ENCODE data around the gene MCF2L2. TPM values are rescaled to one million over a fixed set of nuclear protein-coding genes. Genes with fewer than 3 reads are reported as not detected.
A peak's percentile ranks its signal among the peaks of the same experiment; 100 is the strongest.

The MCF2L2 gene
- total RNA-seq, 1 donor from 2014 or later = 2.7 TPM

DNA sequence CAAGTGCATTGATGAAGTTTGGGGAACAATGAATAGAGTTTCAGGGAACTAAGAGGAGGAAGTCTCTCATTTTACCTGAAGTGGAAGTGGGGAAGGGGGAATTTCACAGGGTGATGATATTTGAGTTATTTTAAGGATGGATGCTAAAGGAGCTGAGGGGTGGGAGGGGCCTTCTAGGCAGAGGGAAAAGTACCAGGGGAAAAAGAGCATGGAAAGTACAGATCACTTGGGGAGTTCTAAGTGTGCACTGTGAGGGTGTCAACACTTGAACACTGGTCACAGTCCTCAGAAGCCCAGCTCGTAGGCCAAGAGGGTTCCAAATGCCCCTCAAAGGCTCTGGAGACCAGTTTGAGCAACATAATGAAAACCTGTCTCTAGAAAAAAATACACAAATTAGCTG lies 284.1 kb downstream of the MCF2L2 start:
- Mint-ChIP-seq H3K9me3 (no peaks in the 10 kb centered on the region), H3K4me1 (ENCODE audit: unreplicated experiment) (peaks cover 12% of the 10 kb centered on the region), H3K36me3 (no peaks in the 10 kb centered on the region), H3K4me3 (no peak overlapping the region), H3K27me3 (no peaks in the 10 kb centered on the region), H3K27ac (no peak overlapping the region)
- TF ChIP-seq, protein P1, sequence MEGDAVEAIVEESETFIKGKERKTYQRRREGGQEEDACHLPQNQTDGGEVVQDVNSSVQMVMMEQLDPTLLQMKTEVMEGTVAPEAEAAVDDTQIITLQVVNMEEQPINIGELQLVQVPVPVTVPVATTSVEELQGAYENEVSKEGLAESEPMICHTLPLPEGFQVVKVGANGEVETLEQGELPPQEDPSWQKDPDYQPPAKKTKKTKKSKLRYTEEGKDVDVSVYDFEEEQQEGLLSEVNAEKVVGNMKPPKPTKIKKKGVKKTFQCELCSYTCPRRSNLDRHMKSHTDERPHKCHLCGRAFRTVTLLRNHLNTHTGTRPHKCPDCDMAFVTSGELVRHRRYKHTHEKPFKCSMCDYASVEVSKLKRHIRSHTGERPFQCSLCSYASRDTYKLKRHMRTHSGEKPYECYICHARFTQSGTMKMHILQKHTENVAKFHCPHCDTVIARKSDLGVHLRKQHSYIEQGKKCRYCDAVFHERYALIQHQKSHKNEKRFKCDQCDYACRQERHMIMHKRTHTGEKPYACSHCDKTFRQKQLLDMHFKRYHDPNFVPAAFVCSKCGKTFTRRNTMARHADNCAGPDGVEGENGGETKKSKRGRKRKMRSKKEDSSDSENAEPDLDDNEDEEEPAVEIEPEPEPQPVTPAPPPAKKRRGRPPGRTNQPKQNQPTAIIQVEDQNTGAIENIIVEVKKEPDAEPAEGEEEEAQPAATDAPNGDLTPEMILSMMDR (conservative IDR thresholded peaks at IDR 0.05) = no peak
- DNase-seq (ENCODE audit: extremely low spot score, unreplicated experiment) = no peak

DNA sequence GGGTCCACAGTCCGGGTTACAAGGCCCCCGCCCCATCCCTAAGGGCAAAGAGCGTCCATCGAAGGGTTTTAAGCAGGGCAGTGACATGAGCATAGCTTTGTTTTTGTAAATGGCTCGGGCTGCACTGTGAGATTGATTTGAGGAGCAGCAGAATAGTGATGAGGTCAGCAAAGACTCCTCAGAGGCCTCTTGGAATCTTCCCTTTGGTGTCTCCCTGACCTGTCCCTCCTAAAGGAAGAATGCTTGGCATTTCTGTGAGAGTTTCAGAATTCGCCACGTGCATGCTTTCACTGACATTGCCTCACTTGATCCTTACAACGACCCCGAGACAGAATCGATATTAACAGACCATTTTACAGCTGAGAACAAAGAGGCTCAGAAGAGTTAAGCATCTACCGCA lies 286.2 kb downstream of the MCF2L2 start:
- H3K27ac Mint-ChIP-seq = peak overlapping the region; percentile 97
- DNase-seq (ENCODE audit: extremely low spot score, unreplicated experiment) = no peak
- H3K36me3 Mint-ChIP-seq = no peaks in the 10 kb centered on the region
- peaks cover 12% of the 10 kb centered on the region for H3K4me1 Mint-ChIP-seq (ENCODE audit: unreplicated experiment)
- no peaks in the 10 kb centered on the region for H3K9me3 Mint-ChIP-seq
- TF ChIP-seq, protein P1 (conservative IDR thresholded peaks at IDR 0.05) = no peak
- H3K4me3 Mint-ChIP-seq = peak overlapping the region; percentile 74
- H3K27me3 Mint-ChIP-seq = no peaks in the 10 kb centered on the region

DNA sequence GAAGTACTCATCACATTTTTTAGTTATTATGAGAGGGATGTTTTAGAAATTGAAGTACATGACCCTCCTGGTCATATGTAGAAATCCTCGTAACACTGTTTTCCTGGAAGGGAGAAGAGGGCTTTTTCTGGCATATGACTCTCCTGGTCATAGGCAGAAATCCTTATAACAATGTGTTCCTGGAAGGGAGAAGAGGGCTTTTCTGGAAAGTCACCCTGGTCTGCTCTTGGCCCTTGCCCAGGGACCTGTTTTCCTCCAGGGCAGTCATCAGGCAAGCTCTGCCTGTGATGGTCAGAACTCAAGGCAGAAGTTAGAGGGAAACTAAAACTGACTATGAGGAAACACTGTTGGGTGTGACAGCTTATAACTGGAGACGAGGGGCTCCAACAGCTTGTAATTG lies 293.6 kb downstream of the MCF2L2 start:
- H3K4me3 Mint-ChIP-seq = no peak overlapping the region
- H3K36me3 Mint-ChIP-seq = no peaks in the 10 kb centered on the region
- H3K27me3 Mint-ChIP-seq = peaks cover 6% of the 10 kb centered on the region
- no peaks in the 10 kb centered on the region for H3K4me1 Mint-ChIP-seq (ENCODE audit: unreplicated experiment)
- no peak overlapping the region for H3K27ac Mint-ChIP-seq
- TF ChIP-seq, protein P1 (conservative IDR thresholded peaks at IDR 0.05) = no peak
- no peak for DNase-seq (ENCODE audit: extremely low spot score, unreplicated experiment)
- H3K9me3 Mint-ChIP-seq = no peaks in the 10 kb centered on the region

DNA sequence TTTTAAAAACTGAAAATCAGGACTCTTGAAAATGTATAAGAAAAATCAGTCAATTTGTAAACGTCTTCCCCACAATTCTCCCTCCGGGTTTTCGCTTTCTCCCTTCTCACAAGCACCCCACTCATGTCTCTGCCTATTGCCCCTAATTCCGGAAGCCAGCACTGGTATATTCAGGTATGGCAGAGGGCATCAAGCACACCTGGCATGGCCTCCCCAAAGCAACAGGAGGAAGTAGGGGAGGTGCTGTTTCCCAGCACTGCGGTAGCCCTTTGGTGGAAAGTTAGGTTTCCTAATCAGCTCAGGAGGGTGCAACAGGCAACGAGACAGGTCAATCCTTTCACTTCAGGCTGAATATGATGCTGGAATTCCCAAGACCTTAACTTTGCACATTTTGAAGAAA lies 296.0 kb downstream of the MCF2L2 start:
- Mint-ChIP-seq H3K9me3 (no peaks in the 10 kb centered on the region), H3K27me3 (peaks cover 6% of the 10 kb centered on the region), H3K4me3 (no peak overlapping the region), H3K4me1 (ENCODE audit: unreplicated experiment) (no peaks in the 10 kb centered on the region), H3K27ac (no peak overlapping the region), H3K36me3 (peaks cover 4% of the 10 kb centered on the region)
- TF ChIP-seq, protein P1 (conservative IDR thresholded peaks at IDR 0.05) = no peak
- DNase-seq (ENCODE audit: extremely low spot score, unreplicated experiment) = no peak

DNA sequence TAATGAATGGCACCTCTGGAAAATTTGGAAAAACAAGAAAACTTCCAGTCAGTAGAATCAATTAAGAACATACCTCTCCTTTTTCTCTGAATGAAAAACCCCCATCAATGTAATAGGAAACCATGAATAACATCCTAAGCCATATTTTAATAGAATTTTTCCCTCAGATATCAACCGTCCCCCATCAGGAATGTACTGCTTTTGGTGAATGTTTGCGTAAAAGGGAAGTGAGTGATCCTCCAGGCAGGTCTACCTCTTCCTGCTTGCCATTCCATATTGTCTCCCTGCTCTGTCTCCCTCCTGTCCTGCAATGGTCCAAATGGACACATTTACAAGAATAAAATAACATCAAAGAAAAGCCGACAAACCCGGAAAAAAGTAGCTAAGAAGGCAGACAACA lies 296.7 kb downstream of the MCF2L2 start:
- H3K27ac Mint-ChIP-seq = no peak overlapping the region
- TF ChIP-seq, protein P1 (conservative IDR thresholded peaks at IDR 0.05) = no peak
- no peaks in the 10 kb centered on the region for H3K4me1 Mint-ChIP-seq (ENCODE audit: unreplicated experiment)
- H3K27me3 Mint-ChIP-seq = peaks cover 6% of the 10 kb centered on the region
- H3K36me3 Mint-ChIP-seq = peaks cover 4% of the 10 kb centered on the region
- H3K9me3 Mint-ChIP-seq = no peaks in the 10 kb centered on the region
- H3K4me3 Mint-ChIP-seq = no peak overlapping the region
- DNase-seq (ENCODE audit: extremely low spot score, unreplicated experiment) = no peak

DNA sequence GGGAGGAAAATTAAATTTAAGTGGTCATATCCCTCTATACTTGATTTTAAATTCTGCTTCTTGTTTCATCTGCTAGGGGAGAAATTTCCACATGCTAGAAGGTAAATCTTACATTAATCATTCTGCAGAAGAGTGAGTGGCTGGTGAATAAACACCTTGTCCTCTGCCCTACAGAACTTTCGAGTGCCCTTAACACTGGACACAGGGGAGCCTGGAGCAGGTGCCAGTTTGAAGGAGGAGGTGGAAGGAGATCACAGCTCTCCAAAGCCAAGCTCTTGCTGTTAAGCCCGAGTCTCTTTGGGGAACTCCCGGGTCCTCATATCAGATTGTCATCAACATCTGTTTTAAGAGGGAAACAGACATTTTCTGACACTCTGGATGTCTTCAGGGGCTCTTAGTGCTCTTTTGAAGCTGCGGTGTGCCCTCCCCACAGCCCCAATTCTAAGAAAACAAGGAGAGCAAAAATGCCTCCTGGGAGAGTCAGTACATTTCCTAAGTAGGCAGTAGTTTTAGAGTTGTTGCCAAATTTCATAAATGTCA lies 297.2 kb downstream of the MCF2L2 start:
- Mint-ChIP-seq H3K4me1 (ENCODE audit: unreplicated experiment) (no peaks in the 10 kb centered on the region), H3K27ac (no peak overlapping the region), H3K4me3 (no peak overlapping the region), H3K9me3 (no peaks in the 10 kb centered on the region), H3K36me3 (peaks cover 4% of the 10 kb centered on the region), H3K27me3 (peaks cover 6% of the 10 kb centered on the region)
- TF ChIP-seq, protein P1 (conservative IDR thresholded peaks at IDR 0.05) = no peak
- no peak for DNase-seq (ENCODE audit: extremely low spot score, unreplicated experiment)

Data from type B pancreatic cell (in vitro differentiated cells).